K562 (cell line): ENCODE results near the gene IL4I1. TPM values are rescaled to one million over a fixed set of nuclear protein-coding genes. Genes with fewer than 3 reads are reported as not detected.

Experiments used
- ATAC-seq: fragments of 200-7000 bp; cut with Tn5 transposase; 3 replicates; pipeline ENCODE4 v1.9.1; 2020; ENCODE audit warnings: moderate library complexity
- BruUV-seq: library from RNA; stranded (reverse); fragments of 400-500 nt; replicated peaks from 2 replicates; lab custom pipeline; 2021; lab: Mats Ljungman, UMichigan
- CTCF ChIA-PET: fragments of 300-600 bp; formaldehyde crosslinking; extraction: SDS; loops from one replicate; lab custom pipeline; 2021; ENCODE audit warnings: low intra/inter-chr PET ratio; lab: Yijun Ruan, JAX
- POLR2A ChIA-PET: fragments of 300-600, 350-650 bp; sonication (Branson Sonifier 250); formaldehyde crosslinking; extraction: SDS; loops from one replicate; lab custom pipeline; 2021; ENCODE audit warnings: antibody characterized with exemption, inconsistent platforms; lab: Yijun Ruan, JAX
- DNase-seq, 4 experiments: peaks; one replicate each; pipeline versions ENCODE4 v3.0.0 to v3.0.0-alpha.2; 2011 to 2018; ENCODE audit warnings: low spot score in 3 of 4, mixed read lengths in 3 of 4; ENCODE audit errors: extremely low read depth in 1 of 4
- FAIRE-seq: peaks from 2 replicates; lab custom pipeline; 2011; peaks lifted over from hg19 to GRCh38; lab: Jason Lieb, UNC
- H2AFZ ChIP-seq: 2 replicates; pipeline ENCODE4 v1.6.0; 2011; ENCODE audit warnings: low read depth, low read length, control low read depth, inconsistent platforms
- H3K27ac ChIP-seq: fragments of 200-600 bp; 3 replicates; pipeline ENCODE4 v1.8.0; 2011; ENCODE audit warnings: low read depth, mild to moderate bottlenecking, control low read depth, inconsistent platforms, low read length, moderate library complexity, mixed read lengths; ENCODE audit errors: extremely low read depth
- H3K27me3 ChIP-seq, 2 experiments: fragments of 300-600 bp in 1 of 2; 2 replicates in 1 of 2; 3 replicates in 1 of 2; pipeline versions ENCODE4 v1.6.0 to v1.8.0; 2011; ENCODE audit warnings: inconsistent platforms in 2 of 2, low read length in 2 of 2, mild to moderate bottlenecking in 1 of 2, mixed read lengths in 1 of 2, moderate library complexity in 1 of 2; ENCODE audit not compliant: control insufficient read depth in 2 of 2, insufficient read depth in 2 of 2
- H3K36me3 ChIP-seq: fragments of 300-600 bp; 3 replicates; pipeline ENCODE4 v1.8.0; 2011; ENCODE audit warnings: mild to moderate bottlenecking, low read length, inconsistent platforms; ENCODE audit not compliant: control insufficient read depth, insufficient read depth
- H3K4me1 ChIP-seq, 2 experiments: fragments of 200-600 bp in 1 of 2; replicated peaks in 1 of 2; 2 replicates in 1 of 2; 3 replicates in 1 of 2; pipeline versions ENCODE4 v1.5.1 to v1.8.0; 2011; ENCODE audit warnings: inconsistent platforms in 2 of 2, low read length in 2 of 2, mild to moderate bottlenecking in 1 of 2, mixed read lengths in 1 of 2, moderate library complexity in 1 of 2; ENCODE audit not compliant: control insufficient read depth in 2 of 2, insufficient read depth in 2 of 2
- H3K4me2 ChIP-seq: 2 replicates; pipeline ENCODE4 v1.6.1; 2011; ENCODE audit warnings: low read length, control low read depth, inconsistent platforms, mixed read lengths; ENCODE audit not compliant: insufficient read depth
- H3K4me3 ChIP-seq: fragments of 200-600 bp; sonication (generic), shearing (Covaris generic); 2 replicates; pipeline ENCODE4 v1.5.1; 2016; ENCODE audit warnings: control low read depth, inconsistent platforms
- H3K79me2 ChIP-seq: fragments of 200-600 bp; 3 replicates; pipeline ENCODE4 v1.8.0; 2011; ENCODE audit warnings: low read length, inconsistent platforms; ENCODE audit not compliant: control insufficient read depth, insufficient read depth
- H3K9ac ChIP-seq, 2 experiments: 2 replicates each; pipeline versions ENCODE4 v1.6.0 to v1.6.1; 2011; ENCODE audit warnings: low read depth in 2 of 2, low read length in 2 of 2, control low read depth in 1 of 2, inconsistent platforms in 1 of 2, mild to moderate bottlenecking in 1 of 2, mixed read lengths in 1 of 2; ENCODE audit not compliant: insufficient read depth in 1 of 2
- H3K9me1 ChIP-seq: one replicate; pipeline ENCODE4 v1.6.0; 2011; ENCODE audit warnings: inconsistent platforms, mild to moderate bottlenecking, low read length, moderate library complexity; ENCODE audit not compliant: control insufficient read depth, insufficient read depth
- H3K9me3 ChIP-seq: replicated peaks from 2 replicates; pipeline ENCODE4 v1.5.1; 2011; ENCODE audit warnings: low read depth, low read length, inconsistent platforms; ENCODE audit not compliant: control insufficient read depth, insufficient read depth
- H4K20me1 ChIP-seq: replicated peaks from 2 replicates; pipeline ENCODE4 v1.6.1; 2011; ENCODE audit warnings: low read length, inconsistent platforms, mixed read lengths; ENCODE audit not compliant: control insufficient read depth, insufficient read depth
- ARHGAP35 ChIP-seq: fragments of 450-650 bp; IDR thresholded peaks from 2 replicates; pipeline ENCODE4 v1.6.1; 2018; ENCODE audit not compliant: partially characterized antibody
- MXI1 ChIP-seq: IDR thresholded peaks from 2 replicates; pipeline ENCODE4 v1.6.1; 2011; ENCODE audit warnings: low read depth, mild to moderate bottlenecking, improper control_type of control experiment, low read length
- MYNN ChIP-seq, 2 experiments: sonication (generic); formaldehyde crosslinking in 1 of 2; IDR thresholded peaks; 2 replicates each; pipeline versions ENCODE4 v1.5.0 to v1.6.1; 2016 to 2020; ENCODE audit warnings: antibody characterized with exemption in 1 of 2, missing genetic modification reagents in 1 of 2
- POLR2A ChIP-seq: fragments of 450-650 bp; conservative IDR thresholded peaks from 2 replicates; pipeline ENCODE4 v1.6.1; 2016
- POLR2B ChIP-seq: fragments of 450-650 bp; IDR thresholded peaks from 2 replicates; pipeline ENCODE4 v1.6.1; 2018; ENCODE audit warnings: low read depth; ENCODE audit not compliant: partially characterized antibody
- POLR2G ChIP-seq: fragments of 200-400 bp; formaldehyde crosslinking; IDR thresholded peaks from 2 replicates; pipeline ENCODE4 v1.6.1; 2017; ENCODE audit warnings: low read depth, mild to moderate bottlenecking, antibody characterized with exemption, low read length, moderate library complexity
- PTTG1 ChIP-seq: fragments of 450-650 bp; IDR thresholded peaks from 2 replicates; pipeline ENCODE4 v1.6.1; 2016; ENCODE audit warnings: low read depth, mild to moderate bottlenecking, missing genetic modification characterization, missing compliant biosample characterization
- RBFOX2 ChIP-seq: fragments of 200-400 bp; formaldehyde crosslinking; IDR thresholded peaks from 2 replicates; pipeline ENCODE4 v1.6.1; 2017; ENCODE audit warnings: low read depth, mild to moderate bottlenecking, low read length, moderate library complexity
- SP2 ChIP-seq: IDR thresholded peaks from 2 replicates; pipeline ENCODE4 v1.6.1; 2011; ENCODE audit warnings: mild to moderate bottlenecking, low read depth, low read length, moderate library complexity; ENCODE audit not compliant: poor library complexity, severe bottlenecking; ENCODE audit errors: extremely low read depth
- SUPT5H ChIP-seq: fragments of 450-650 bp; IDR thresholded peaks from 2 replicates; pipeline ENCODE4 v1.6.1; 2016
- THAP12 ChIP-seq: fragments of 250-450 bp; sonication (Bioruptor Pico); IDR thresholded peaks from 2 replicates; pipeline ENCODE4 v1.9.0; 2021; ENCODE audit warnings: mild to moderate bottlenecking, inconsistent platforms
- ZFP36 ChIP-seq: fragments of 150-350 bp; IDR thresholded peaks from 2 replicates; pipeline ENCODE4 v1.6.1; 2018; ENCODE audit warnings: low read length, low read depth; ENCODE audit not compliant: partially characterized antibody
- ZNF143 ChIP-seq: sonication (generic); formaldehyde crosslinking; IDR thresholded peaks from 2 replicates; pipeline ENCODE4 v1.9.0; 2022; ENCODE audit warnings: mild to moderate bottlenecking, missing genetic modification reagents
- WGBS: fragments of 100-300 bp; shearing (Covaris generic); methylation state at CpG from one replicate; pipeline ENCODE4 v1.1.6; 2016; ENCODE audit warnings: low coverage, mixed read lengths; ENCODE audit not compliant: insufficient coverage; ENCODE audit errors: missing lambda C conversion rate; 5-methylcytosine and 5-hydroxymethylcytosine counted together
- in situ Hi-C: fragments of 300-500 bp; cut with MboI; formaldehyde crosslinking; loops from 4 replicates; pipeline ENCODE4 v1.15.0; 2018; ENCODE audit warnings: inconsistent platforms, mixed read lengths
- intact Hi-C: fragments of 100-400 bp; cut with micrococcal nuclease; formaldehyde crosslinking; loops from 2 replicates; pipeline ENCODE4 v1.14.2; 2022
- polyA plus RNA-seq, 8 experiments: library from polyadenylated mRNA; depleted of rRNA in 4 of 8; stranded (reverse) in 5 of 8; unstranded in 3 of 8; fragments of >200 nt; fragmentation: Nextera tagmentation in 2 of 8; fragmentation: Illumina TruSeq in 1 of 8; extraction: Ambion mirVana in 2 of 8; extraction: Trizol in 1 of 8; gene quantifications; 2 replicates each; pipeline versions ENCODE4 v1.2.1 to v1.2.3, GENCODE V29; 2011 to 2014; ENCODE audit warnings: inconsistent platforms in 1 of 8, missing spikeins in 1 of 8
- total RNA-seq, 7 experiments: library from RNA; depleted of rRNA in 6 of 7; stranded (reverse); fragments of >200 nt in 6 of 7; fragmentation: Illumina TruSeq in 2 of 7; extraction: Trizol in 2 of 7; gene quantifications; 2 replicates each; pipeline versions ENCODE4 v1.2.1 to v1.2.3, GENCODE V29; 2011 to 2021; ENCODE audit warnings: low replicate concordance in 1 of 7

Gene IL4I1
- total and polyA plus RNA-seq, 9 of the 15 experiments (the other 6 are each of a cell fraction or from before 2014, with no cell fraction given) = 0.06 to 0.95 (median 0.43) TPM; not detected in 2

- ChIA-PET CTCF (no interaction called here), POLR2A (interaction anchor here (0.6 to 0.8 kb wide), 2 partner anchors 17 to 681 kb away, joined by 3 read pairs; no protein-coding TSS in a partner anchor)
- H3K4me3 ChIP-seq = no peak overlapping the region
- no peak overlapping the region for H2AFZ ChIP-seq
- H3K4me2 ChIP-seq = no peak overlapping the region
- no peaks in the 10 kb centered on the region for H3K9me3 ChIP-seq
- in situ Hi-C loops = no loop called here
- H4K20me1 ChIP-seq = peaks cover 18% of the 10 kb centered on the region
- TSS peak; percentile 64 for BruUV-seq
- H3K9me1 ChIP-seq = no peaks in the 10 kb centered on the region
- no peak for ATAC-seq
- no peak overlapping the region for H3K27ac ChIP-seq
- no peaks in the 10 kb centered on the region for H3K27me3 ChIP-seq
- intact Hi-C loops = no loop called here
- no peak for DNase-seq
- H3K36me3 ChIP-seq = peaks cover 56% of the 10 kb centered on the region; the same call in 2 of the 3 replicates
- 89% methylated on average over 15 of the region's 16 CpGs for WGBS
- TF ChIP-seq POLR2B (no peak), THAP12 (CRISPR knock-in tag) (0 out of 2 replicates have a peak, but pooled peaks have one; percentile 33), MXI1 (no peak), MYNN (IDR thresholded peaks at IDR 0.05) (0 out of 2 replicates have a peak, but pooled peaks have one; percentile 9), MYNN (CRISPR knock-in tag; IDR thresholded peaks at IDR 0.05) (no peak), POLR2G (peak; percentile 57; the same call in 1 of the 2 replicates), ZFP36 (peak; percentile 58), SUPT5H (peak; percentile 44), PTTG1 (tag) (no peak), RBFOX2 (peak; percentile 16; the same call in 1 of the 2 replicates), SP2 (no peak), ZNF143 (CRISPR knock-in tag) (no peak), POLR2A (peak; percentile 47), ARHGAP35 (no peak)
- H3K9ac ChIP-seq = no peak overlapping the region; a peak in 1 of 4 replicates
- peak; percentile 6 for FAIRE-seq
- H3K79me2 ChIP-seq = peaks cover 20% of the 10 kb centered on the region
- H3K4me1 ChIP-seq = peaks cover 0 to 19% of the 10 kb centered on the region in 2 experiments; a peak in 3 of 5 replicates
Measured at GRCh38 chr19:49906879-49907564, 10.3 kb upstream of the IL4I1 start.
